Endodermal cell (in vitro differentiated cells): ENCODE measurements around the gene LAMB3. TPM values are rescaled to one million over a fixed set of nuclear protein-coding genes. Genes with fewer than 3 reads are reported as not detected.

Experiments used
- DNase-seq: peaks from one replicate; pipeline ENCODE4 v3.0.0-alpha.2; 2017
- H3K27ac ChIP-seq: 2 replicates; pipeline ENCODE4 v1.5.1; 2013; ENCODE audit warnings: mild to moderate bottlenecking, low read depth, low read length, moderate library complexity
- H3K27me3 ChIP-seq: 2 replicates; pipeline ENCODE4 v1.6.1; 2013; ENCODE audit warnings: mild to moderate bottlenecking, low read length, moderate library complexity; ENCODE audit not compliant: insufficient read depth, control insufficient read depth, poor library complexity, severe bottlenecking
- H3K36me3 ChIP-seq: 2 replicates; pipeline ENCODE4 v1.7.0; 2013; ENCODE audit warnings: mild to moderate bottlenecking, low read length, moderate library complexity; ENCODE audit not compliant: control insufficient read depth, insufficient read depth
- H3K4me1 ChIP-seq: one replicate; pipeline ENCODE4 v1.7.0; 2013; ENCODE audit warnings: low read length; ENCODE audit not compliant: control insufficient read depth, insufficient read depth
- H3K4me3 ChIP-seq: 2 replicates; pipeline ENCODE4 v1.5.1; 2013; ENCODE audit warnings: mild to moderate bottlenecking, low read length, moderate library complexity
- H3K9ac ChIP-seq: 2 replicates; pipeline ENCODE4 v1.6.1; 2013; ENCODE audit warnings: mild to moderate bottlenecking, low read length, moderate library complexity; ENCODE audit not compliant: poor library complexity, severe bottlenecking; ENCODE audit errors: extremely low read depth
- H3K9me3 ChIP-seq: 2 replicates; pipeline ENCODE4 v1.6.1; 2013; ENCODE audit warnings: mild to moderate bottlenecking, low read length, moderate library complexity; ENCODE audit not compliant: control insufficient read depth
- H3K27ac Mint-ChIP-seq: 2 replicates; pipeline ENCODE4 v1.8.0; 2020; ENCODE audit warnings: mixed read lengths
- H3K27me3 Mint-ChIP-seq: 2 replicates; pipeline ENCODE4 v1.8.0; 2021; ENCODE audit warnings: mild to moderate bottlenecking, mixed read lengths; ENCODE audit not compliant: insufficient read depth
- H3K36me3 Mint-ChIP-seq: 2 replicates; pipeline ENCODE4 v1.8.0; 2020; ENCODE audit warnings: low read depth, mixed read lengths
- H3K4me1 Mint-ChIP-seq: 2 replicates; pipeline ENCODE4 v1.8.0; 2020; ENCODE audit warnings: mixed read lengths
- H3K4me3 Mint-ChIP-seq: 2 replicates; pipeline ENCODE4 v1.8.0; 2020; ENCODE audit warnings: mild to moderate bottlenecking, moderate library complexity, mixed read lengths
- H3K9me3 Mint-ChIP-seq: 2 replicates; pipeline ENCODE4 v1.8.0; 2020; ENCODE audit warnings: mild to moderate bottlenecking, mixed read lengths
- CTCF ChIP-seq: fragments of 200-600 bp; sonication (generic); conservative IDR thresholded peaks from 2 replicates; pipeline ENCODE4 v1.5.0; 2021; ENCODE audit warnings: antibody characterized with exemption, mild to moderate bottlenecking
- WGBS, 2 experiments: methylation state at CpG; one replicate each; pipeline versions ENCODE4 v1.1.5 to v1.1.7; 2013; ENCODE audit warnings: missing lambda C conversion rate in 2 of 2, mixed read lengths in 1 of 2; ENCODE audit not compliant: insufficient coverage in 1 of 2, insufficient read length in 1 of 2; 5-methylcytosine and 5-hydroxymethylcytosine counted together
- total RNA-seq, 2 donors: library from RNA; stranded (reverse); fragmentation: NEBNext Ultra II Directional in 1 of 2; extraction: Animal tissue kit (Norgen Biotek cat#: 25700) in 1 of 2; gene quantifications; 2 replicates in 1 of 2; 3 replicates in 1 of 2; pipeline ENCODE4 v1.2.1, GENCODE V29; 2021

Gene LAMB3
- total RNA-seq, 2 donors from 2014 or later, result 0.53 to 1.9 TPM

GRCh38 chr1:209586221-209586740 is 65.9 kb downstream of the LAMB3 start:
- TF ChIP-seq CTCF, result no peak
- H3K4me3 Mint-ChIP-seq, result no peak overlapping the region
- no peak overlapping the region for H3K27ac Mint-ChIP-seq
- no peak overlapping the region for H3K4me3 ChIP-seq
- peaks cover 39% of the 10 kb centered on the region for H3K27me3 ChIP-seq
- no peaks in the 10 kb centered on the region for H3K9me3 Mint-ChIP-seq
- no peak overlapping the region for H3K9ac ChIP-seq
- peaks cover 5% of the 10 kb centered on the region for H3K27me3 Mint-ChIP-seq
- H3K4me1 Mint-ChIP-seq, result no peaks in the 10 kb centered on the region
- H3K36me3 Mint-ChIP-seq, result no peaks in the 10 kb centered on the region
- no peaks in the 10 kb centered on the region for H3K9me3 ChIP-seq
- peaks cover 4% of the 10 kb centered on the region for H3K4me1 ChIP-seq
- H3K27ac ChIP-seq, result no peak overlapping the region
- DNase-seq, result no peak
- WGBS, 2 experiments, result 90 to 93% methylated on average over 3 to 4 of the region's 4 CpGs
- no peaks in the 10 kb centered on the region for H3K36me3 ChIP-seq

GRCh38 chr1:209585672-209586071 is 66.6 kb downstream of the LAMB3 start:
- peaks cover 39% of the 10 kb centered on the region for H3K27me3 ChIP-seq
- WGBS, 2 experiments, result 5 to 15% methylated on average over 16 to 23 of the region's 23 CpGs
- H3K4me1 ChIP-seq, result peaks cover 4% of the 10 kb centered on the region
- Mint-ChIP-seq H3K9me3 (no peaks in the 10 kb centered on the region), H3K36me3 (no peaks in the 10 kb centered on the region), H3K27ac (no peak overlapping the region), H3K27me3 (peaks cover 5% of the 10 kb centered on the region), H3K4me1 (no peaks in the 10 kb centered on the region), H3K4me3 (no peak overlapping the region)
- H3K9me3 ChIP-seq, result no peaks in the 10 kb centered on the region
- H3K9ac ChIP-seq, result no peak overlapping the region
- no peaks in the 10 kb centered on the region for H3K36me3 ChIP-seq
- no peak for TF ChIP-seq CTCF
- peak; percentile 80 for DNase-seq
- H3K27ac ChIP-seq, result no peak overlapping the region
- H3K4me3 ChIP-seq, result peak overlapping the region; percentile 43

- Histone ChIP-seq H3K27me3 (peaks cover 39% of the 10 kb centered on the region), H3K27ac (no peak overlapping the region), H3K4me3 (peak overlapping the region; percentile 43), H3K9ac (no peak overlapping the region), H3K9me3 (no peaks in the 10 kb centered on the region), H3K4me1 (peaks cover 4% of the 10 kb centered on the region), H3K36me3 (no peaks in the 10 kb centered on the region)
- H3K27me3 Mint-ChIP-seq, result peaks cover 5% of the 10 kb centered on the region
- no peak for TF ChIP-seq CTCF
- 67 to 78% methylated on average over 1 to 5 of the region's 5 CpGs for WGBS, 2 experiments
- H3K9me3 Mint-ChIP-seq, result no peaks in the 10 kb centered on the region
- H3K4me1 Mint-ChIP-seq, result no peaks in the 10 kb centered on the region
- DNase-seq, result no peak
- no peak overlapping the region for H3K4me3 Mint-ChIP-seq
- no peaks in the 10 kb centered on the region for H3K36me3 Mint-ChIP-seq
- no peak overlapping the region for H3K27ac Mint-ChIP-seq
Measured at GRCh38 chr1:209585197-209585596, 67.0 kb downstream of the LAMB3 start.
